Activated CD4-positive, alpha-beta T cell treated with anti-CD3 and anti-CD28 coated beads, Interleukin-2, amount 50 U/mL, for 4 hours (primary cell): ENCODE results near the gene KNTC1.
"Not testable (repeated sequence)": the region's sequence is repeated elsewhere in the genome, so short reads cannot be mapped to it uniquely, and the experiment has no call there.

Source experiments
- DNase-seq, 2 experiments: peaks; one replicate each; pipeline ENCODE4 v3.0.0-alpha.2; 2020

KNTC1 gene

DNA sequence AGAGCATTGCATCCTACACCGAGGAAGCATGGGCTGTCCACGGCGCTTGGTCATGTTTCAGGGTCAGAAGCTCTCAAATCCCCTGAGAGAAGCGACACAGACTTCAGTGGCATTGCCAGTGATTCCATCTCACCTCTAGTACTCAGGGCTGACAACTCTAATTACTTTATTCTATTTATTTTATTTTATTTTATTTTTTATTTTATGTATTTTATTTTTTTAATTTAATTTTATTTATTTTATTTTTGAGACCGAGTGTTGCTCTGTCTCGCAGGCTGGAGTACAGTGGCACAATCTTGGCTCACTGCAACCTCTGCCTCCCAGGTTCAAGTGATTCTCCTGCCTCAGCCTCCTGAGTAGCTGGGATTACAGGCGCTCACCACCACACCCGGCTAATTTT is 126.2 kb downstream of the KNTC1 start:
- not testable (repeated sequence) for DNase-seq

DNA sequence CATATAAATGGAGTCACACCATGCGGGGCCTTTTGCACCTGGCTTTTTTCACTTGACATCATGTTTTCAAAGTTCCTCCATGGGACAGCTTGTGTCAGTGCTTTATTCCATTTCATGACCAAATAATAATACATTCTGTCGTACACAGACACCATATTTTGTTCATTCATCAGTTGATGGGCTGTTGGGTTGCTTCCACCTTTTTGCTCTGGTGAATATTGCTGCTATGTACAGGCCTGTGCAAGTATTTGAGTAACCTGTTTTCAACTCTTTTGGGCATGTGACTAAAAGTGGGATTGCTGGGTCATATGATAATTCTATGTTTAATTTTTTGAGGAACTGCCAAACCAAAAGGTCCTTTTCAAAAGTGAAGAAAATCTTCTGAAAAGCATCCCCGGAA is 129.2 kb downstream of the KNTC1 start:
- no peak for DNase-seq

- no peak for DNase-seq
Measured at GRCh38 chr12:122659579-122659978, 132.5 kb downstream of the KNTC1 start.

- DNase-seq = no peak
Measured at GRCh38 chr12:122661246-122661645, 134.2 kb downstream of the KNTC1 start.

DNA sequence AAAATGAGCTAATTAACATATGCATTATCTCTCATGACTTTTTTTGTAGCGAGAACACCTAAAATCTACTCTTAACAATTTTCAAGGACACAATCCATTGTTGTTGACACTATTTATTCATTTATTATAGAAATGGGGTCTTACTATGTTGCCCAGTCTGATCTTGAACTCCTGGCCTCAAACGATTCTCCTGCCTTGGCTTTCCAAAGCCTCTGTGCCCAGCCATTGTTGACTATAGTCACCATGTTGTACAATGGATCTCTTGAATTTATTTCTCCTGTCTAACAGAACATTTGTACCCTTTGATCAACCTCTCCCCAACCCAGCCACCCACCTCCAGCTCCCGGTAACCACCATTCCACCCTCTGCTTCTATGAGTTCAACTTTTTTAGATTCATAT is 134.9 kb downstream of the KNTC1 start:
- DNase-seq = no peak

DNA sequence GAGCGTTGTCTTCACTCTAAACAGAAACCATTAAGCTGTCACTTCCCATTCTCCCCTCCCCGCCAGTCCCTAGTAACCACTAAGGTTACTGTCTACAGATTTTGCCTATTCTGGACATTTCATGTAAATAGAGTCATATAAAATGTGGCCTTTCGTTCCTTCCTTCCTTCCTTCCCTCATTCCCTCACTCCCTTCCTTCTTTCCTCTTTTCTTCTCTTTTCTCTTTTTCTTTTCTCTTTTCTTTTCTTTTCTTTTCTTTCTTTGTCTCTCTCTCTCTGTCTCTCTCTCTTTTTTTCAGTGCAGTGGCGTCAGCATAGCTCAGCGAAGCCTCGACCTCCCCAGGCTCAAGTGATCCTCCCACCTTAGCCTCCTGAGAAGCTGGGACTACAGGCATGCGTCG is 138.3 kb downstream of the KNTC1 start:
- no peak for DNase-seq

GRCh38 chr12:122665759-122666158 is 138.7 kb downstream of the KNTC1 start:
- no peak for DNase-seq

DNA sequence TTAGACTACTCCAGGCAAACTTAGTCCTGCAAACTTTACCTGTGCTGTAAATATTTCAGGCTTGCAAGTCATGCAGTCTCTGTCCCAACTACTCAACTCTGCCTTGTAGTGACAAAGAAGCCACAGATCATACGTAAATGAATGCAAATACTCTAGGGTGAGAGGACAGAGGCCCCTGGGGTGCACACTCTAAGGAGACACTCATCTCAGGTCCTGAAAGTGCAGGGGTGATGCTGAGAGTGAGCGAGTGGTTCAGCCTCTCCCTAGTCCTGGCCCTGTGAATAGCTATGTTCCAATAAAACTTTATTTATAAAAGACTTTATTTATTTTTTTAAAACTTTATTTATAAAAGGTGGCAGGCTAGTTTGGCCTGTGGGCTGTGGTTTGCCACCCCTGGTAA is 141.2 kb downstream of the KNTC1 start:
- no peak for DNase-seq

GRCh38 chr12:122669397-122670070 is 142.5 kb downstream of the KNTC1 start:
- DNase-seq = no peak

DNA sequence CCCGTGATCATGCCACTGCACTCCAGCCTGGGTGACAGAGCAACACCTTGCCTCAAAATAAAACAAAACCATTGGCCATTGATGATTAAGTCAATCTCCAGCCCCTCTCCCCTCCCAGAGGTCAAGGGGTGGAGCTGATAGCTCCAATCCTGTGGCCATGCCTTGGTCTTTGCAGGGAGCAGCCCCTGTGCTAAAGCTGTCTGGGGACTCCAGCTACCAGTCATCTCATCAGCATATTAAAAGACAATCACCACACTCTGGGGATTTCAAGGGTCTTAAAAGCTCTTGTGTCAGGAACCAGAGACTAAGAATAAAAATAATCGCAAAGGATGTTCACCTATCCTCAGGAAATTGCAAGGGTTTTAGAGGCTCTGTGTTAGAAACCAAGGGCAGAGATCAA is 145.5 kb downstream of the KNTC1 start:
- no peak for DNase-seq
